Activated CD8-positive, alpha-beta T cell treated with anti-CD3 and anti-CD28 coated beads, Interleukin-2, amount 10 ng/mL, durations not matched to agents 7 days and 5 days (primary cell): Measurements from ENCODE around the gene MT1H. TPM values are rescaled to one million over a fixed set of nuclear protein-coding genes. Genes with fewer than 3 reads are reported as not detected.

Experiments used
- ATAC-seq: fragments of 150-1000 bp; cut with Tn5 transposase; one replicate; pipeline ENCODE4 v1.10.0; 2021; ENCODE audit warnings: moderate library complexity
- CTCF ChIA-PET: fragments of 350-600 bp; sonication (Branson Sonifier 250); formaldehyde crosslinking; loops from one replicate; lab custom pipeline; 2021; ENCODE audit warnings: antibody characterized with exemption; lab: Charles Lee
- POLR2A ChIA-PET: fragments of 350-600 bp; sonication (Branson Sonifier 250); formaldehyde crosslinking; loops from one replicate; lab custom pipeline; 2021; ENCODE audit warnings: antibody characterized with exemption; lab: Charles Lee
- DNase-seq: peaks from one replicate; pipeline ENCODE4 v3.0.0-alpha.2; 2020
- H3K27ac Mint-ChIP-seq: one replicate; pipeline ENCODE4 v1.8.0; 2021; ENCODE audit warnings: mild to moderate bottlenecking, mixed read lengths
- H3K27me3 Mint-ChIP-seq: one replicate; pipeline ENCODE4 v1.8.0; 2021; ENCODE audit warnings: low read depth, mixed read lengths
- H3K36me3 Mint-ChIP-seq: one replicate; pipeline ENCODE4 v1.8.0; 2021; ENCODE audit warnings: low read depth, mixed read lengths
- H3K4me1 Mint-ChIP-seq: one replicate; pipeline ENCODE4 v1.8.0; 2021; ENCODE audit warnings: low read depth, mixed read lengths
- H3K4me3 Mint-ChIP-seq: one replicate; pipeline ENCODE4 v1.8.0; 2021; ENCODE audit warnings: mild to moderate bottlenecking, mixed read lengths
- H3K9me3 Mint-ChIP-seq: one replicate; pipeline ENCODE4 v1.8.0; 2022; ENCODE audit warnings: mixed read lengths; ENCODE audit not compliant: insufficient read depth
- total RNA-seq, 2 experiments: library from RNA; stranded (reverse); gene quantifications; one replicate each; pipeline ENCODE4 v1.2.3, GENCODE V29; 2021

MT1H gene
- total RNA-seq, 2 experiments from 2014 or later: 0.84 to 1.9 TPM

GRCh38 chr16:56629531-56629930 lies 40.1 kb upstream of the MT1H start:
- CTCF ChIA-PET: interaction anchor here (1.0 to 2.3 kb wide), 5 partner anchors 12 to 78 kb away, joined by 3 to 9 read pairs (median 6); no protein-coding TSS in a partner anchor
- no peaks in the 10 kb centered on the region for H3K9me3 Mint-ChIP-seq
- no peak for DNase-seq

GRCh38 chr16:56630134-56630533 lies 39.5 kb upstream of the MT1H start:
- ChIA-PET CTCF (interaction anchor here (0.9 to 2.3 kb wide), 8 partner anchors 11 to 77 kb away, joined by 3 to 9 read pairs (median 4); partner anchors contain the start of gene MT2A), POLR2A (interaction anchor here (1.6 kb wide), 1 partner anchor 13 kb away, joined by 4 read pairs; no protein-coding TSS in a partner anchor)
- peaks cover 28% of the 10 kb centered on the region for H3K4me1 Mint-ChIP-seq
- no peaks in the 10 kb centered on the region for H3K9me3 Mint-ChIP-seq
- H3K27me3 Mint-ChIP-seq: peaks cover 68% of the 10 kb centered on the region
- H3K4me3 Mint-ChIP-seq: no peak overlapping the region
- no peak for DNase-seq
- no peak for ATAC-seq
- H3K27ac Mint-ChIP-seq: no peak overlapping the region
- no peaks in the 10 kb centered on the region for H3K36me3 Mint-ChIP-seq

More at GRCh38 chr16:56629531-56629930, 40.1 kb upstream of the MT1H start:
- ATAC-seq: no peak
- Mint-ChIP-seq H3K27me3 (peaks cover 65% of the 10 kb centered on the region), H3K27ac (no peak overlapping the region), H3K36me3 (no peaks in the 10 kb centered on the region), H3K4me1 (peaks cover 26% of the 10 kb centered on the region), H3K4me3 (no peak overlapping the region)
- POLR2A ChIA-PET: no interaction called here

GRCh38 chr16:56631197-56631596 lies 38.4 kb upstream of the MT1H start:
- peaks cover 27% of the 10 kb centered on the region for H3K4me1 Mint-ChIP-seq
- ChIA-PET POLR2A (interaction anchor here (1.0 to 1.6 kb wide), 2 partner anchors 12 kb away, joined by 3 to 4 read pairs; no protein-coding TSS in a partner anchor), CTCF (interaction anchor here (0.9 to 2.3 kb wide), 6 partner anchors 13 to 71 kb away, joined by 3 to 9 read pairs (median 4); partner anchors contain the start of gene MT2A)
- H3K9me3 Mint-ChIP-seq: no peaks in the 10 kb centered on the region
- H3K27ac Mint-ChIP-seq: no peak overlapping the region
- DNase-seq (no peak), ATAC-seq (no peak)
- H3K4me3 Mint-ChIP-seq: no peak overlapping the region
- no peaks in the 10 kb centered on the region for H3K36me3 Mint-ChIP-seq
- H3K27me3 Mint-ChIP-seq: peaks cover 73% of the 10 kb centered on the region

- Mint-ChIP-seq H3K36me3 (no peaks in the 10 kb centered on the region), H3K27me3 (peaks cover 79% of the 10 kb centered on the region), H3K27ac (no peak overlapping the region), H3K4me3 (peak overlapping the region; percentile 56), H3K4me1 (peaks cover 29% of the 10 kb centered on the region), H3K9me3 (no peaks in the 10 kb centered on the region)
- CTCF ChIA-PET: interaction anchor here (1.1 to 2.3 kb wide), 2 partner anchors 12 to 31 kb away, joined by 3 to 6 read pairs; no protein-coding TSS in a partner anchor
- no peak for DNase-seq
- POLR2A ChIA-PET: no interaction called here
- ATAC-seq: no peak
Observed at GRCh38 chr16:56631832-56632155, 37.8 kb upstream of the MT1H start.

- peak within 1 kb of the TSS; percentile 56 for H3K4me3 Mint-ChIP-seq
- no peak within 1 kb of the TSS for H3K27ac Mint-ChIP-seq
- H3K9me3 Mint-ChIP-seq: no peaks in the 10 kb centered on the region
- H3K4me1 Mint-ChIP-seq: peaks cover 29% of the 10 kb centered on the region
- ATAC-seq: peak; percentile 54
- H3K27me3 Mint-ChIP-seq: peaks cover 81% of the 10 kb centered on the region
- CTCF ChIA-PET: interaction anchor here (1.1 kb wide), 1 partner anchor 32 kb away, joined by 3 read pairs; no protein-coding TSS in a partner anchor
- no peak for DNase-seq
- POLR2A ChIA-PET: no interaction called here
- no peaks in the 10 kb centered on the region for H3K36me3 Mint-ChIP-seq
Observed at GRCh38 chr16:56632156-56632847, 37.3 kb upstream of the MT1H start, which contains the start of gene MT1M. TSS of gene MT1M (plus strand) at chr16:56632659. CDS start at chr16:56632732, 73 bp downstream.

GRCh38 chr16:56632848-56633365 lies 36.7 kb upstream of the MT1H start:
- ChIA-PET POLR2A (no interaction called here), CTCF (no interaction called here)
- Mint-ChIP-seq H3K36me3 (no peaks in the 10 kb centered on the region), H3K27ac (no peak overlapping the region), H3K4me3 (peak overlapping the region; percentile 55), H3K27me3 (peaks cover 86% of the 10 kb centered on the region), H3K4me1 (peaks cover 32% of the 10 kb centered on the region), H3K9me3 (no peaks in the 10 kb centered on the region)
- no peak for DNase-seq
- no peak for ATAC-seq

- ATAC-seq: no peak
- peaks cover 89% of the 10 kb centered on the region for H3K27me3 Mint-ChIP-seq
- no peaks in the 10 kb centered on the region for H3K9me3 Mint-ChIP-seq
- ChIA-PET CTCF (no interaction called here), POLR2A (interaction anchor here (1.7 kb wide), 1 partner anchor 8 kb away, joined by 6 read pairs; the partner anchor contains the start of gene MT1E)
- no peaks in the 10 kb centered on the region for H3K36me3 Mint-ChIP-seq
- peaks cover 36% of the 10 kb centered on the region for H3K4me1 Mint-ChIP-seq
- DNase-seq: no peak
- H3K4me3 Mint-ChIP-seq: no peak overlapping the region
- H3K27ac Mint-ChIP-seq: no peak overlapping the region
Observed at GRCh38 chr16:56633535-56633934, 36.1 kb upstream of the MT1H start.

GRCh38 chr16:56634715-56635440 lies 34.7 kb upstream of the MT1H start:
- Mint-ChIP-seq H3K9me3 (no peaks in the 10 kb centered on the region), H3K4me1 (peaks cover 38% of the 10 kb centered on the region), H3K27ac (no peak overlapping the region), H3K27me3 (peaks cover 91% of the 10 kb centered on the region), H3K36me3 (no peaks in the 10 kb centered on the region), H3K4me3 (peak overlapping the region; percentile 30)
- CTCF ChIA-PET: interaction anchor here (1.5 kb wide), 1 partner anchor 67 kb away, joined by 3 read pairs; no protein-coding TSS in a partner anchor
- DNase-seq (no peak), ATAC-seq (no peak)
- POLR2A ChIA-PET: interaction anchor here (1.7 kb wide), 1 partner anchor 9 kb away, joined by 6 read pairs; the partner anchor contains the start of gene MT1E

GRCh38 chr16:56635441-56635967 lies 34.1 kb upstream of the MT1H start:
- Mint-ChIP-seq H3K4me1 (peaks cover 38% of the 10 kb centered on the region), H3K4me3 (peak overlapping the region; percentile 40), H3K9me3 (no peaks in the 10 kb centered on the region), H3K27me3 (peaks cover 91% of the 10 kb centered on the region), H3K36me3 (no peaks in the 10 kb centered on the region), H3K27ac (no peak overlapping the region)
- peak; percentile 11 for ATAC-seq
- no peak for DNase-seq
- CTCF ChIA-PET: interaction anchor here (1.5 kb wide), 1 partner anchor 67 kb away, joined by 3 read pairs; no protein-coding TSS in a partner anchor
- POLR2A ChIA-PET: interaction anchor here (0.6 to 1.7 kb wide), 2 partner anchors 10 to 60 kb away, joined by 3 to 6 read pairs; partner anchors contain the start of gene MT1E

GRCh38 chr16:56636616-56637413 lies 32.8 kb upstream of the MT1H start:
- H3K4me3 Mint-ChIP-seq: no peak overlapping the region
- H3K9me3 Mint-ChIP-seq: no peaks in the 10 kb centered on the region
- ChIA-PET CTCF (interaction anchor here (0.7 kb wide), 1 partner anchor 11 kb away, joined by 3 read pairs; the partner anchor contains the start of gene MT1E), POLR2A (interaction anchor here (1.0 kb wide), 1 partner anchor 46 kb away, joined by 3 read pairs; no protein-coding TSS in a partner anchor)
- H3K36me3 Mint-ChIP-seq: no peaks in the 10 kb centered on the region
- H3K27me3 Mint-ChIP-seq: peaks cover 89% of the 10 kb centered on the region
- no peak for ATAC-seq
- H3K27ac Mint-ChIP-seq: no peak overlapping the region
- H3K4me1 Mint-ChIP-seq: peaks cover 35% of the 10 kb centered on the region
- DNase-seq: no peak
